AG04449 (cell line): ENCODE results near the gene ENGASE.

ENCODE experiments used
- CTCF ChIA-PET: fragments of 350-600 bp; formaldehyde crosslinking; extraction: SDS; loops from one replicate; lab custom pipeline; 2021; ENCODE audit warnings: antibody characterized with exemption; lab: Yijun Ruan, JAX
- POLR2A ChIA-PET: fragments of 400-600, 350-600 bp; formaldehyde crosslinking; extraction: SDS; loops from one replicate; lab custom pipeline; 2020; ENCODE audit warnings: antibody characterized with exemption, inconsistent platforms; lab: Yijun Ruan, JAX
- DNase-seq: peaks from one replicate; pipeline ENCODE4 v3.0.0-alpha.2; 2010; ENCODE audit warnings: low read depth, low spot score
- H3K4me3 ChIP-seq: 2 replicates; pipeline ENCODE4 v1.5.1; 2011; ENCODE audit warnings: low read depth, mild to moderate bottlenecking, control low read depth, low read length
- TF ChIP-seq, protein P1 (sequence below): IDR thresholded peaks from one replicate; pipeline ENCODE4 v1.5.1; 2011; ENCODE audit warnings: mild to moderate bottlenecking, moderate library complexity, low read length, control low read depth, inconsistent platforms; ENCODE audit not compliant: insufficient read depth; ENCODE audit errors: missing control alignments

The ENGASE gene

GRCh38 chr17:79043191-79043930, 31.3 kb upstream of the ENGASE start:
- no peak overlapping the region for H3K4me3 ChIP-seq
- TF ChIP-seq, protein P1, sequence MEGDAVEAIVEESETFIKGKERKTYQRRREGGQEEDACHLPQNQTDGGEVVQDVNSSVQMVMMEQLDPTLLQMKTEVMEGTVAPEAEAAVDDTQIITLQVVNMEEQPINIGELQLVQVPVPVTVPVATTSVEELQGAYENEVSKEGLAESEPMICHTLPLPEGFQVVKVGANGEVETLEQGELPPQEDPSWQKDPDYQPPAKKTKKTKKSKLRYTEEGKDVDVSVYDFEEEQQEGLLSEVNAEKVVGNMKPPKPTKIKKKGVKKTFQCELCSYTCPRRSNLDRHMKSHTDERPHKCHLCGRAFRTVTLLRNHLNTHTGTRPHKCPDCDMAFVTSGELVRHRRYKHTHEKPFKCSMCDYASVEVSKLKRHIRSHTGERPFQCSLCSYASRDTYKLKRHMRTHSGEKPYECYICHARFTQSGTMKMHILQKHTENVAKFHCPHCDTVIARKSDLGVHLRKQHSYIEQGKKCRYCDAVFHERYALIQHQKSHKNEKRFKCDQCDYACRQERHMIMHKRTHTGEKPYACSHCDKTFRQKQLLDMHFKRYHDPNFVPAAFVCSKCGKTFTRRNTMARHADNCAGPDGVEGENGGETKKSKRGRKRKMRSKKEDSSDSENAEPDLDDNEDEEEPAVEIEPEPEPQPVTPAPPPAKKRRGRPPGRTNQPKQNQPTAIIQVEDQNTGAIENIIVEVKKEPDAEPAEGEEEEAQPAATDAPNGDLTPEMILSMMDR = no peak
- ChIA-PET POLR2A (no interaction called here), CTCF (interaction anchor here (1.3 to 8.8 kb wide), 13 partner anchors 9 to 352 kb away, joined by 4 to 138 read pairs (median 25); partner anchors contain the start of gene ENGASE)
- DNase-seq = no peak

GRCh38 chr17:79043931-79044320, 30.7 kb upstream of the ENGASE start:
- ChIA-PET POLR2A (no interaction called here), CTCF (interaction anchor here (1.1 to 8.8 kb wide), 18 partner anchors 9 to 354 kb away, joined by 4 to 138 read pairs (median 20); partner anchors contain the start of gene ENGASE)
- DNase-seq = no peak
- H3K4me3 ChIP-seq = no peak overlapping the region
- TF ChIP-seq, protein P1 = no peak

- TF ChIP-seq, protein P1 = no peak
- ChIA-PET CTCF (interaction anchor here (1.1 to 8.8 kb wide), 18 partner anchors 8 to 353 kb away, joined by 4 to 138 read pairs (median 20); partner anchors contain the start of gene ENGASE), POLR2A (no interaction called here)
- no peak overlapping the region for H3K4me3 ChIP-seq
- DNase-seq = no peak
Observed at GRCh38 chr17:79044462-79044861, 30.2 kb upstream of the ENGASE start.

DNA sequence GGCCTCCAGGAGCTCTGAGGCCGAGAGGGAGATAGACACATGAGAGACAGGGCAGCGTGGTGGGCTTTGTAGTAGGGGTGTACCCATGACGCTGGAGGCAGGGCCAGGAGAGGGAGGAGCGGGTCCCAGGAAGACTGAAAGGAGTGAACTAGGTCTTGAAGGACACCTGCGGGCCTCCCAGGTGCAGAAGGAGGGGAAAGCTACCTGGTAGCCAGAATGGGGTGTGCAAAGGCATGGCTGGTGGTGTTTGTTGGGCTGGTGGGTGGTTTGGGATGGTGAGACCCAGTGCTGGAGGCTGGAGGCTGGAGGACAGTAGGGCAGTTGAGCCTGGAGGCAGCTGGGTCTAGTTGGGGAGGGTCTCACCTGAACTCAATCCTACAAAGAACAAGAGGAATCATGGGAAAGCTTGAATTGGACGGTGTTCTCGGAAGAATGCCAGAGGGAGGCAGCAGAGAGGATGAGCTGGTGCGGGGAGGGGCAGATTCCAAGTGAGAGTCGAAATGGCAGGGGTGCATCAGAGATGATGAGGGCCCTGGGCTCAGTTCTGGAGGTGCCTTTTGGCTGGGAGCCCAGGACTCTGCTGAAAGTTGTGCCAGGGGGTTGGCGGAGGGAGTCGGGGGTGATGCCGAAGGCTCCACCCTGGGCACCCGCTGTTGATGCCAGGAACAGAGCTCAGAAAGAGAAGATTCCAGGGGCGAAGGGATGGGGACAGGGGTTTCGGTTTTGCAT, 29.5 kb upstream of the ENGASE start:
- no peak overlapping the region for H3K4me3 ChIP-seq
- POLR2A ChIA-PET = no interaction called here
- DNase-seq = no peak
- TF ChIP-seq, protein P1 = no peak
- CTCF ChIA-PET = interaction anchor here (0.7 to 8.8 kb wide), 30 partner anchors 9 to 663 kb away, joined by 3 to 138 read pairs (median 8); partner anchors contain the start of genes CANT1 and ENGASE

DNA sequence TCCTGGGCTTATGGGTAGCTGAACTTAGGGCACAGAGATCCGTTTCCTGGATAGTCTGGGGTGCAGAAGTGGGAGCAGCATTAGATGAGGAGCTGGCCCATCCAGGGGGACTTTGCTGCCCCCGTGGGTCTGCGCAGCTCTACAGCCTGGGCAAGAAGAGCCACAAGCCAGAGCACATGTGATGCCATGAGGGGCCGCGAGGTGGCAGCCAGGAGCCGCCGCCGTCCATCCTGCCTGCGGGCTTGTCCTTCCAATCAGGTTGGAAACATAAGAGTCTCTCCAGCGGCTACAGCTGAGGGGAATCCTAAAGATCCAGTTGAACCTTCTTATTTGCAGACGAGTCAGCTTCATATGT, 28.8 kb upstream of the ENGASE start:
- POLR2A ChIA-PET = interaction anchor here (0.5 kb wide), 1 partner anchor 172 kb away, joined by 3 read pairs; no protein-coding TSS in a partner anchor
- CTCF ChIA-PET = interaction anchor here (0.7 to 8.8 kb wide), 29 partner anchors 8 to 663 kb away, joined by 3 to 138 read pairs (median 9); partner anchors contain the start of genes CANT1 and ENGASE
- no peak for DNase-seq
- TF ChIP-seq, protein P1 = peak; percentile 98
- no peak overlapping the region for H3K4me3 ChIP-seq
